ENCODE measurements around the gene TKTL2.

Gene TKTL2

DNA sequence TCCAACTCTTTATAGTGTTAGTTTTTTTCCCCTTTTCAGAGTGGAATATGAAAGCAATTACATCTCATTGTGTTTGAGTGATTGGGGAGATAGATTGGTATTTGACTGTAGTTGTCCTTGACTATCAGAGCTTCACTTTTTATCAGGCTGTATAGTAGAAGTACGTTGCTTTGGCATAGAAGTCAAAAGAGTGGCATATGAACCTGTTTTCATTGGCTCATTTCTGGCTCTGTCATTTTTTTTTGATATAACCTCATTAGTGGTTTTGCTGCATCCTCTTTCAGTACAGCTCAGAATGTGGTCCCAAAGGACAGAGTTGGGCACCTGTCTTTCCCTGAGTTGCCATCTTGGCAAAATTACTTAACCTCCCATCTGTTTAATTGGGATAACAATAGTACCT lies 22.3 kb upstream of the TKTL2 start:
- Histone ChIP-seq H3K4me1 (ENCODE audit: insufficient read depth, low read length) (peaks cover 43% of the 10 kb centered on the region), H4K20me1 (ENCODE audit: insufficient read depth, low read length) (peaks cover 14% of the 10 kb centered on the region; the same call in 1 of the 2 replicates), H3K27me3 (ENCODE audit: insufficient read depth, low read length, poor library complexity) (no peaks in the 10 kb centered on the region), H3K9me3 (ENCODE audit: insufficient read depth, low read length, severe bottlenecking) (no peaks in the 10 kb centered on the region), H2AFZ (ENCODE audit: low read depth, low read length) (peak overlapping the region; percentile 42; the same call in 1 of the 2 replicates), H3K79me2 (ENCODE audit: insufficient read depth, low read length) (peaks cover 72% of the 10 kb centered on the region), H3K4me2 (ENCODE audit: insufficient read depth, low read length) (peak overlapping the region; percentile 87), H3K9ac (ENCODE audit: low read depth, low read length) (peak overlapping the region; percentile 81), H3K4me3 (ENCODE audit: low read depth in 1 of 2, low read length in 2 of 2) (peak overlapping the region; percentile 44 to 70; a peak in 3 of 4 replicates), H3K27ac (ENCODE audit: low read length) (peak overlapping the region; percentile 83), H3K36me3 (ENCODE audit: insufficient read depth, low read length) (peaks cover 14% of the 10 kb centered on the region; the same call in 1 of the 2 replicates)
- ATAC-seq (ENCODE audit: insufficient read depth, low read depth) = peak; percentile 45
- TF ChIP-seq CTCF (IDR thresholded peaks at IDR 0.05; ENCODE audit: borderline replicate concordance, extremely low read depth, low read length, poor library complexity, severe bottlenecking) (no peak), EZH2 (IDR thresholded peaks at IDR 0.05; ENCODE audit: borderline replicate concordance, low read depth, low read length, severe bottlenecking) (no peak)
- peak; percentile 37 for DNase-seq

GRCh38 chr4:163494360-163495241 lies 21.0 kb upstream of the TKTL2 start, which contains the start of gene TMA16:
TSS of gene TMA16 (plus strand) at chr4:163494690. CDS start at chr4:163494802, 112 bp downstream.
- peak; percentile 91 for DNase-seq
- Histone ChIP-seq H3K79me2 (ENCODE audit: insufficient read depth, low read length) (peaks cover 59% of the 10 kb centered on the region), H2AFZ (ENCODE audit: low read depth, low read length) (peak within 1 kb of the TSS; percentile 84)

DNA sequence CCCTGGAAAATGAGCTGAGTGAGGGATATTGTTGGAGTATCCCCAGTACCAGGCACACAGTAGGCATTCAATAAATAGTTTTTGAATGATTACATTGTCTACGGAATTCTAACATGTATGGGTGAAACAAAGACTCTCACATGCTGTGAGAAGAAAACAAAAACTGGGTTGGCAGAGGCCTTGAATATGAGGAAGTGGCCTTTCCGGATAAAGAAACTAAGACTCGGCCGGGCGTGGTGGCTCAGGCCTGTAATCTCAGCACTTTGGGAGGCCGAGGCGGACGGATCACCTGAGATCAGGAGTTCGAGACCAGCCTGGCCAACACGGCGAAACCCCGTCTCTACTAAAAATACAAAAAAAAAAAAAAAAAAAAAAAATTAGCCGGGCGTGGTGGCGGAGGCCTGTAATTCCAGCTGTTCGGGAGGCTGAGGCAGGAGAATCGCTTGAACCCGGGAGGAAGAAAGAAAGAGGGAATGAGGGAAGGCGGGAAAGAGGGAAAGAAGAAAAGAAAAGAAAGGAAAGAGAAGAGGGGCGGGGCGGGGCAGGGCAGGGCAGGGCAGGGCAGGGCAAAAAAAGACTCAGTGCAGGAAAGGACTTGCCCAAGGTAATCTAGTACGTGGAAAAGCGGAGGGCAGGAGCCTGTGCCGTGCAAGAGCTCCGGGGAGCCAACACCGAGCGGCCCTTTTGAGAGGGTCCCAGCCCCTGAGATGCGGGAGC lies 20.2 kb upstream of the TKTL2 start:
- peaks cover 39% of the 10 kb centered on the region for H3K4me1 ChIP-seq (ENCODE audit: insufficient read depth, low read length)
- no peaks in the 10 kb centered on the region for H3K27me3 ChIP-seq (ENCODE audit: insufficient read depth, low read length, poor library complexity)
- H3K36me3 ChIP-seq (ENCODE audit: insufficient read depth, low read length) = peaks cover 14% of the 10 kb centered on the region; the same call in 1 of the 2 replicates
- H4K20me1 ChIP-seq (ENCODE audit: insufficient read depth, low read length) = peaks cover 14% of the 10 kb centered on the region; the same call in 1 of the 2 replicates
- peak overlapping the region; percentile 81 for H3K9ac ChIP-seq (ENCODE audit: low read depth, low read length)
- TF ChIP-seq CTCF (IDR thresholded peaks at IDR 0.05; ENCODE audit: borderline replicate concordance, extremely low read depth, low read length, poor library complexity, severe bottlenecking) (no peak), EZH2 (IDR thresholded peaks at IDR 0.05; ENCODE audit: borderline replicate concordance, low read depth, low read length, severe bottlenecking) (no peak)
- H3K4me3 ChIP-seq (ENCODE audit: low read depth in 1 of 2, low read length in 2 of 2) = peak overlapping the region; percentile 44 to 70; a peak in 3 of 4 replicates
- peaks cover 51% of the 10 kb centered on the region for H3K79me2 ChIP-seq (ENCODE audit: insufficient read depth, low read length)
- peak overlapping the region; percentile 87 for H3K4me2 ChIP-seq (ENCODE audit: insufficient read depth, low read length)
- H3K9me3 ChIP-seq (ENCODE audit: insufficient read depth, low read length, severe bottlenecking) = no peaks in the 10 kb centered on the region
- ATAC-seq (ENCODE audit: insufficient read depth, low read depth) (no peak), DNase-seq (no peak)
- peak overlapping the region; percentile 84 for H2AFZ ChIP-seq (ENCODE audit: low read depth, low read length)
- H3K27ac ChIP-seq (ENCODE audit: low read length) = peak overlapping the region; percentile 83

More at GRCh38 chr4:163494360-163495241, 21.0 kb upstream of the TKTL2 start, which contains the start of gene TMA16:
- ATAC-seq (ENCODE audit: insufficient read depth, low read depth) = peak; percentile 87
- Histone ChIP-seq H3K36me3 (ENCODE audit: insufficient read depth, low read length) (peaks cover 14% of the 10 kb centered on the region; the same call in 1 of the 2 replicates), H3K4me3 (ENCODE audit: low read depth in 1 of 2, low read length in 2 of 2) (peak within 1 kb of the TSS; percentile 44 to 70; a peak in 3 of 4 replicates), H3K4me1 (ENCODE audit: insufficient read depth, low read length) (peaks cover 40% of the 10 kb centered on the region), H3K4me2 (ENCODE audit: insufficient read depth, low read length) (peak within 1 kb of the TSS; percentile 87), H3K9ac (ENCODE audit: low read depth, low read length) (peak within 1 kb of the TSS; percentile 81), H3K27me3 (ENCODE audit: insufficient read depth, low read length, poor library complexity) (no peaks in the 10 kb centered on the region), H3K27ac (ENCODE audit: low read length) (peak within 1 kb of the TSS; percentile 83), H4K20me1 (ENCODE audit: insufficient read depth, low read length) (peaks cover 14% of the 10 kb centered on the region; the same call in 1 of the 2 replicates), H3K9me3 (ENCODE audit: insufficient read depth, low read length, severe bottlenecking) (no peaks in the 10 kb centered on the region)
- TF ChIP-seq EZH2 (IDR thresholded peaks at IDR 0.05; ENCODE audit: borderline replicate concordance, low read depth, low read length, severe bottlenecking) (no peak), CTCF (IDR thresholded peaks at IDR 0.05; ENCODE audit: borderline replicate concordance, extremely low read depth, low read length, poor library complexity, severe bottlenecking) (no peak)
